Effector memory CD4-positive, alpha-beta T cell (primary cell): Measurements from ENCODE around the gene PROZ.
A peak's percentile ranks its signal among the peaks of the same experiment; 100 is the strongest.

Experiments used
- DNase-seq, 3 donors: peaks; one replicate each; pipeline ENCODE4 v3.0.0-alpha.2; 2020
- H3K27ac ChIP-seq: 2 replicates; pipeline ENCODE4 v1.7.0; 2013; ENCODE audit warnings: mild to moderate bottlenecking, low read length, moderate library complexity; ENCODE audit not compliant: insufficient read depth, poor library complexity, severe bottlenecking
- H3K27me3 ChIP-seq: replicated peaks from 2 replicates; pipeline ENCODE4 v1.7.0; 2013; ENCODE audit warnings: mild to moderate bottlenecking, low read length; ENCODE audit not compliant: insufficient read depth, control insufficient read depth, poor library complexity, severe bottlenecking
- H3K36me3 ChIP-seq: 2 replicates; pipeline ENCODE4 v1.7.0; 2013; ENCODE audit warnings: mild to moderate bottlenecking, low read length, moderate library complexity; ENCODE audit not compliant: control insufficient read depth, insufficient read depth
- H3K4me1 ChIP-seq: 2 replicates; pipeline ENCODE4 v1.7.0; 2013; ENCODE audit warnings: low read length, mild to moderate bottlenecking; ENCODE audit not compliant: control insufficient read depth, insufficient read depth, poor library complexity, severe bottlenecking
- H3K4me3 ChIP-seq: 2 replicates; pipeline ENCODE4 v1.7.0; 2013; ENCODE audit warnings: low read length, low read depth, mild to moderate bottlenecking; ENCODE audit not compliant: insufficient read depth, poor library complexity, severe bottlenecking
- H3K9me3 ChIP-seq: 2 replicates; pipeline ENCODE4 v1.7.0; 2013; ENCODE audit warnings: mild to moderate bottlenecking, low read length, moderate library complexity; ENCODE audit not compliant: control insufficient read depth

Gene PROZ

DNA sequence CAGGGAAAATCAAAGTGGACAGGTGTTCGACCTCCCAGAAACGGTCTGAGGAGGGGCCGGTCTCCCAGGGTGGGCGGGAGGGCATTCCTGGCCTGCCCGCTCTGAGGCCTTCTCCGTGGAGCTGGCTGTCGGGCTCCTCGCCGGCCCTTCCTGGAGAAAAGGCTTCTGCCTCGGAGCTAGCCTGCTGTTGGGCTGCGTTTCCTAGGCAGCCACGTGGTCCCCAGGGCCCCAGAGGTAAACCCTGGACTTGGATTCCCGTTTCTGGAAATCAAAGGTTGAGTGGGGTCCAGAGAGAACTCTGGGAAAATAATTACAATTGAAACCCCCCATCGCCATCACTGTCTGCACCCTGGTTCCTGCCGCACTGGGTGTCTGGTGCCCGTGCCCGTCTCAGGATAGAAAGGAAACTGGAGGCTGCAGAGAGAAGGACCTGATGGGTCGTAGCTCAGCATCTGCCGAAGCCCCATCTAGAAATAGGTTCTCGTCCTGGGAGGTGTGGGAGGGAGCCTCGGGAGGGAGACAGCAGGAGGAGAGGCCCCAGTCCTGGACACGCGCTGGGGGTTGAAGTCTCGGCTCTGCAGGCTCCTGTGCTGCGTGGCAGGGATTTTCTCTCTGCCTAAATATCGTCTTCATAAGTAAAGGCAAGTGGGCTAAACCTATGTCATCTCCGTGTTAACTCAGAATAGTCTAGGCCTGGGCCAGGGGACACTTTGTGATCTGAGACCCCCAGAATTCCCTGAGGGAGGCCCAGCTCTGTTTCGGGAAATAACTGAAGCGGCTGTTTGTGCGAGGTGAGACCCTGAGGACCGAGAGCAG is 7.7 kb upstream of the PROZ start:
- Histone ChIP-seq H3K36me3 (no peaks in the 10 kb centered on the region), H3K27ac (no peak overlapping the region), H3K4me3 (no peak overlapping the region), H3K27me3 (no peaks in the 10 kb centered on the region), H3K9me3 (no peaks in the 10 kb centered on the region), H3K4me1 (peaks cover 22% of the 10 kb centered on the region)
- DNase-seq, result no peak

DNA sequence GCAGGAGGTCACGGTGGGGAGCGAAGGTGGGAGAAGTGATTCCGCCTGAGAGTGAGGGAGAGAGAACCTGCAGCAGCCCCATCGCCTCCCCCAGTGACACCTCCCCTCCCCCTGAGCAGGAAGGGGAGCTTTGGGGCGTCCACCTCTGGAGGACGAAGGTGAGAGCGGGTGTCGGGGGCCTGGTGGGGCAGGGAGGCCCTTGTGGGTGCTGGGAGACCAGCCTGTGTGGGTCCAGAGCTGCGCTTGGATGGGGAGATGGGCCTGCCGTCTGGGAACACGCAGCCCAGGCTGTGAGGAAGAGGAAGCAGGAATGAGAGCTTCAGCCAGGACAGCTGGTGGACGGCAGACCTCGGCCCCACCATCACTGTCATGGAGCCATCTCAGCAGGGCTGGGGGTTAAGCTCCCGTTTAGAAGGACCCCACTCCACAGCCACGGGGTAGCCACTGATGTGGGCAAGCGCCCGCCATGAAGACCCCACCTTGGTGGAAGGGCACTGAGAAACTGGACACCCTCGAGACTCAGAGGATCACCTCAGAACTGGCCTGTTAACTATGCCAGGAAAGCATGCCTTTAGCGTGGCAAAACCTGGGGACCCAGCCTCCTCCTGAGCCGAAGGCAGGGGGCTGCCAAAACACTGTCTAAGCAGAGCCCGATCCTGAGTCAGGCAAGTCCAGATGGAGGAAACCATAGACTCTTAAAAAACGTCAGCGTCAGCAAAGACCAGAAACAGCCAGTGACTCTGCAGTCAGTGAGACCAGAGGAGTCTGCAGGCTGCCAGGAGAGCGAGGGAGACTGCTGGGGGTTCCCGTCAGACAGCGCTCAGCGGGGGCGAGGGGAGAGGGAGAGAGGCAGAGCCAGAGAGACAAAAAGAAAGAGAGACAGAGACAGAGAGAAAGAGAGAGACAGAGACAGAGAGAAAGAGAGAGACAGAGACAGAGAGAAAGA is 6.4 kb upstream of the PROZ start:
- no peak overlapping the region for H3K27ac ChIP-seq
- no peak for DNase-seq
- no peaks in the 10 kb centered on the region for H3K9me3 ChIP-seq
- H3K36me3 ChIP-seq, result no peaks in the 10 kb centered on the region
- peaks cover 22% of the 10 kb centered on the region for H3K4me1 ChIP-seq
- no peak overlapping the region for H3K4me3 ChIP-seq
- no peaks in the 10 kb centered on the region for H3K27me3 ChIP-seq

GRCh38 chr13:113152691-113152983 is 5.8 kb upstream of the PROZ start:
- H3K27ac ChIP-seq, result no peak overlapping the region
- H3K4me3 ChIP-seq, result peak overlapping the region; percentile 59
- DNase-seq, result no peak
- peaks cover 22% of the 10 kb centered on the region for H3K4me1 ChIP-seq
- H3K9me3 ChIP-seq, result no peaks in the 10 kb centered on the region
- no peaks in the 10 kb centered on the region for H3K36me3 ChIP-seq
- no peaks in the 10 kb centered on the region for H3K27me3 ChIP-seq

GRCh38 chr13:113152984-113153809 is 5.3 kb upstream of the PROZ start:
- no peak for DNase-seq
- H3K4me1 ChIP-seq, result peaks cover 22% of the 10 kb centered on the region
- H3K9me3 ChIP-seq, result no peaks in the 10 kb centered on the region
- no peaks in the 10 kb centered on the region for H3K27me3 ChIP-seq
- no peaks in the 10 kb centered on the region for H3K36me3 ChIP-seq
- H3K27ac ChIP-seq, result no peak overlapping the region
- H3K4me3 ChIP-seq, result peak overlapping the region; percentile 59

GRCh38 chr13:113153810-113154748 is 4.4 kb upstream of the PROZ start:
- Histone ChIP-seq H3K4me1 (peaks cover 22% of the 10 kb centered on the region), H3K4me3 (peak overlapping the region; percentile 59), H3K27ac (peak overlapping the region; percentile 40), H3K9me3 (no peaks in the 10 kb centered on the region), H3K36me3 (no peaks in the 10 kb centered on the region), H3K27me3 (no peaks in the 10 kb centered on the region)
- DNase-seq, result peak; percentile 52 to 73 (median 66)

DNA sequence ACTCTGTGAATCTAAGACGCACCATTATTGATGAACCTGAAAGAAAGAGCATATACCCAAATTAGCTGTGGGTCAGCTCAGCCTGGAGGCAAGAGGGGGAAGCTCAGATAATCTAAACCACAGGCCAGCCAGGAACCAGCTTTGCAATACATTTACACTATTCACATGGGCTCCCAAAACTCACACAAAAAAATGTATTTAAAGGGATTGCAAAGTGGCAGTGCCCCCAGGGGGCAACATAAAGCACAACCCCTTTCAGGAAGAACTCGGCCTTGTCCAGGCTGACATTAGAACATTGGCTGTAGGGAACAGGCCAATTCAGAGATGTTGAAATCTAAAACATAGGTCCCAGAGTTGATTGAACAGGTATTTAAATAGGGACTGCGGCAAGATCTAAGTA is 3.2 kb upstream of the PROZ start:
- Histone ChIP-seq H3K9me3 (no peaks in the 10 kb centered on the region), H3K4me3 (no peak overlapping the region), H3K4me1 (peaks cover 22% of the 10 kb centered on the region), H3K27ac (no peak overlapping the region), H3K36me3 (no peaks in the 10 kb centered on the region), H3K27me3 (no peaks in the 10 kb centered on the region)
- no peak for DNase-seq

DNA sequence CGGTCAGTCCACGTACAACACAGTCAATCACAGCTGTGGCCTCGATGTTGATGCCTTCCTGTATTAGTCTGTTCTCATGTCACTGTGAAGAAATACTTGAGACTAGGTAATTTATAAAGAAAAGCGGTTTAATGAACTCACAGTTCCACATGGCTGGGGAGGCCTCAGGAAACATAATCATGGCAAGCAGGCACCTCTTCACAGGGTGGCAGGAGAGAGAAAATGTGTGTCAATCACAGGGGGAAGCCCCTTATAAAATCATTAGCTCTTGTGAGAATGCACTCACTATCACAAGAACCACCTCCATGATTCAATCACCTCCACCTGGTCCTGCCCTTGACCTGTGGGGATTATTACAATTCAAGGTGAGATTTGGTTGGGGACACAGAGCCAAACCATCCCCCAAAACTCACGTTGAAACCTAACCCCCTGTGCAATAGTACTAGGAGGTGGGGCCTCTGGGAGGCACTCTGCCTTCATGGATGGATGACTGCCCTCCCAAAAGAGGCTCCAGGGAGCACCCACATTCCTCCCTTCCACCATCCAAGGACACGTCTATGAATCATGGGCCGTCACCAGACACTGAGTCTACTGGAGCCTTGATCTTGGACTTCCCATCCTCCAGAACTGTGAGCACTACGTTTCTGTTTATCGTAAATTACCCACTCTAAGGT is 2.3 kb upstream of the PROZ start:
- Histone ChIP-seq H3K36me3 (no peaks in the 10 kb centered on the region), H3K9me3 (no peaks in the 10 kb centered on the region), H3K4me1 (peaks cover 27% of the 10 kb centered on the region), H3K27me3 (no peaks in the 10 kb centered on the region), H3K27ac (no peak overlapping the region), H3K4me3 (no peak overlapping the region)
- DNase-seq, result no peak

DNA sequence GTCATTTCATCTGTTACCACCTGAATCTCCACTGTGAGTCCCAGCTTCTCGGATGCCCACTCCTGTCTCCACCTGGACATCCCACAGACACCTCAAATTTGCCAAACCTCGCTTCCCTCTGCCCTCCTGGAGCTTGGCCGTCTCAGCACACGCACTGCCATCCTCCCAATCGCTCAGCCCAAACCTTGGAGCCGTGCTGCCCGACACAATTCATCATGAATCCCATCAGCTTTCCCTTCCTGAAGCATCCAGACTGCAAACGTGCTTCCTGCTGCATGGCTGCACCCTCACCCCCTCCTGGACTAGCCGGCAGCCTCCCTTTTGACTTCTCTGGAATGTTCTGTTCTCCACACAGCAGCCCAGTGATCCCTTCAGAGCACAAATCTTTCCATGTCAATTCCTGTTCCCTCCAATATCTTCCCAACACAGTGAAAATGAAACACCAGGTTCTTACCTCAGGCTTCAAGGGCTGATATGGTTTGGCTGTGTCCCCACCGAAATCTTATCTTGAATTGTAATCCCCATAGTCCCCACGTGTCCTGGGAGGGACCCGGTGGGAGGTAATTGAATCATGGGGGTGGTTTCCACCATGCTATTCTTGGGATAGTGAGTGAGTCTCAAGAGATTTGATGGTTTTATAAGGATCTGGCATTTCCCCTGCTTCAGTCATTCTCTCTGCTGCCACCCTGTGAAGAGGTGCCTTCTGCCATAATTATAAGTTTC is 1.1 kb upstream of the PROZ start:
- Histone ChIP-seq H3K27me3 (no peaks in the 10 kb centered on the region), H3K27ac (no peak overlapping the region), H3K36me3 (no peaks in the 10 kb centered on the region), H3K4me1 (peaks cover 27% of the 10 kb centered on the region), H3K9me3 (no peaks in the 10 kb centered on the region), H3K4me3 (no peak overlapping the region)
- DNase-seq, result no peak
